Measurements from ENCODE around the gene MACROD2.
"Not testable (repeated sequence)": the region's sequence is repeated elsewhere in the genome, so short reads cannot be mapped to it uniquely, and the experiment has no call there.

MACROD2 gene

GRCh38 chr20:15958142-15958541, 1962.8 kb downstream of the MACROD2 start:
- Histone ChIP-seq H3K9me3 (no peaks in the 10 kb centered on the region), H3K36me3 (no peaks in the 10 kb centered on the region), H3K27me3 (no peaks in the 10 kb centered on the region), H3K4me3 (ENCODE audit: low read depth, low read length) (no peak overlapping the region), H3K4me1 (peaks cover 3% of the 10 kb centered on the region; the same call in 1 of the 2 replicates)
- no peak for DNase-seq
- no peak for TF ChIP-seq CTCF (IDR thresholded peaks at IDR 0.05; ENCODE audit: low read depth, low read length)

GRCh38 chr20:15965165-15965564, 1969.8 kb downstream of the MACROD2 start:
- TF ChIP-seq CTCF (IDR thresholded peaks at IDR 0.05; ENCODE audit: low read depth, low read length) = no peak
- Histone ChIP-seq H3K9me3 (no peaks in the 10 kb centered on the region), H3K27me3 (no peaks in the 10 kb centered on the region), H3K4me1 (peaks cover 3% of the 10 kb centered on the region; the same call in 1 of the 2 replicates), H3K36me3 (no peaks in the 10 kb centered on the region), H3K4me3 (ENCODE audit: low read depth, low read length) (no peak overlapping the region)
- DNase-seq = no peak

GRCh38 chr20:15967334-15967733, 1972.0 kb downstream of the MACROD2 start:
- no peak for DNase-seq
- peaks cover 3% of the 10 kb centered on the region; the same call in 1 of the 2 replicates for H3K4me1 ChIP-seq
- no peak for TF ChIP-seq CTCF (IDR thresholded peaks at IDR 0.05; ENCODE audit: low read depth, low read length)
- no peaks in the 10 kb centered on the region for H3K27me3 ChIP-seq
- H3K36me3 ChIP-seq = no peaks in the 10 kb centered on the region
- no peak overlapping the region for H3K4me3 ChIP-seq (ENCODE audit: low read depth, low read length)
- no peaks in the 10 kb centered on the region for H3K9me3 ChIP-seq

GRCh38 chr20:15976047-15976736, 1980.9 kb downstream of the MACROD2 start:
- no peaks in the 10 kb centered on the region for H3K36me3 ChIP-seq
- H3K4me3 ChIP-seq (ENCODE audit: low read depth, low read length) = no peak overlapping the region
- peak; percentile 24 for DNase-seq
- TF ChIP-seq CTCF (IDR thresholded peaks at IDR 0.05; ENCODE audit: low read depth, low read length) = no peak
- H3K9me3 ChIP-seq = no peaks in the 10 kb centered on the region
- peaks cover 9% of the 10 kb centered on the region; the same call in 1 of the 2 replicates for H3K4me1 ChIP-seq
- no peaks in the 10 kb centered on the region for H3K27me3 ChIP-seq

- no peak for TF ChIP-seq CTCF (IDR thresholded peaks at IDR 0.05; ENCODE audit: low read depth, low read length)
- Histone ChIP-seq H3K9me3 (no peaks in the 10 kb centered on the region), H3K4me3 (ENCODE audit: low read depth, low read length) (no peak overlapping the region)
Observed at GRCh38 chr20:15977026-15977425, 1981.7 kb downstream of the MACROD2 start.

GRCh38 chr20:15977758-15978157, 1982.4 kb downstream of the MACROD2 start:
- Histone ChIP-seq H3K4me1 (peaks cover 9% of the 10 kb centered on the region; the same call in 1 of the 2 replicates), H3K36me3 (no peaks in the 10 kb centered on the region), H3K4me3 (ENCODE audit: low read depth, low read length) (no peak overlapping the region), H3K27me3 (no peaks in the 10 kb centered on the region), H3K9me3 (no peaks in the 10 kb centered on the region)
- TF ChIP-seq CTCF (IDR thresholded peaks at IDR 0.05; ENCODE audit: low read depth, low read length) = no peak
- no peak for DNase-seq

More at GRCh38 chr20:15977026-15977425, 1981.7 kb downstream of the MACROD2 start:
- peaks cover 9% of the 10 kb centered on the region; the same call in 1 of the 2 replicates for H3K4me1 ChIP-seq
- H3K36me3 ChIP-seq = no peaks in the 10 kb centered on the region
- no peaks in the 10 kb centered on the region for H3K27me3 ChIP-seq
- no peak for DNase-seq

GRCh38 chr20:15985494-15986368, 1990.4 kb downstream of the MACROD2 start:
- H3K36me3 ChIP-seq; H3K4me1 ChIP-seq; DNase-seq; H3K27me3 ChIP-seq; H3K9me3 ChIP-seq; H3K4me3 ChIP-seq (ENCODE audit: low read depth, low read length): not testable (repeated sequence)
